Small intestine (tissue), 7 donors: ENCODE results near the gene SMG9. TPM values are rescaled to one million over a fixed set of nuclear protein-coding genes. Genes with fewer than 3 reads are reported as not detected.

Experiments used
- DNase-seq, 2 donors: peaks; one replicate each; pipeline versions ENCODE4 v3.0.0 to v3.0.0-alpha.2; 2013
- FAIRE-seq: peaks from 2 replicates; lab custom pipeline; 2012; peaks lifted over from hg19 to GRCh38; lab: Jason Lieb, UNC
- H3K27ac ChIP-seq, 3 donors: one replicate each; pipeline ENCODE4 v1.5.1; 2013; ENCODE audit warnings: low read length in 2 of 3, mild to moderate bottlenecking in 2 of 3, control low read depth in 1 of 3, inconsistent platforms in 1 of 3, low read depth in 1 of 3, moderate library complexity in 1 of 3
- H3K27me3 ChIP-seq, 3 donors: one replicate each; pipeline ENCODE4 v1.6.1; 2013; ENCODE audit warnings: low read length in 3 of 3, inconsistent platforms in 1 of 3; ENCODE audit not compliant: control insufficient read depth in 3 of 3, insufficient read depth in 3 of 3
- H3K36me3 ChIP-seq, 3 donors: one replicate each; pipeline ENCODE4 v1.6.1; 2013; ENCODE audit warnings: low read length in 3 of 3, inconsistent platforms in 1 of 3, low read depth in 1 of 3, mild to moderate bottlenecking in 1 of 3, moderate library complexity in 1 of 3; ENCODE audit not compliant: control insufficient read depth in 3 of 3, insufficient read depth in 2 of 3
- H3K4me1 ChIP-seq, 3 donors: one replicate each; pipeline ENCODE4 v1.6.1; 2013; ENCODE audit warnings: low read length in 2 of 3, inconsistent platforms in 1 of 3, low read depth in 1 of 3, mild to moderate bottlenecking in 1 of 3, moderate library complexity in 1 of 3; ENCODE audit not compliant: control insufficient read depth in 3 of 3, insufficient read depth in 2 of 3
- H3K4me3 ChIP-seq, 3 donors: one replicate each; pipeline ENCODE4 v1.5.1; 2013; ENCODE audit warnings: low read length in 3 of 3, control low read depth in 1 of 3, inconsistent platforms in 1 of 3, low read depth in 1 of 3, mild to moderate bottlenecking in 1 of 3, moderate library complexity in 1 of 3
- H3K9me3 ChIP-seq, 2 donors: one replicate each; pipeline ENCODE4 v1.6.1; 2013; ENCODE audit warnings: low read depth in 1 of 2, low read length in 1 of 2; ENCODE audit not compliant: control insufficient read depth in 2 of 2, insufficient read depth in 1 of 2
- WGBS, 3 donors: extraction: QIAGEN DNeasy Blood & Tissue Kit; methylation state at CpG; one replicate each; pipeline ENCODE4 v1.1.7; 2013; 5-methylcytosine and 5-hydroxymethylcytosine counted together
- polyA plus RNA-seq, 4 donors: library from polyadenylated mRNA; stranded (reverse) in 3 of 4; unstranded in 1 of 4; fragments of 200-250 nt in 3 of 4; fragments of 120-200 nt in 1 of 4; gene quantifications; one replicate each; pipeline versions ENCODE4 v1.2.1 to v1.2.3, GENCODE V29; 2013
- donor health status: healthy with polysubstance abuse.
- donor health status: control.
- donor health status: control.
- donor health status: Bipolar disorder and iron deficiency.
- donor health status: healthy.

SMG9 gene
- polyA plus RNA-seq, 4 donors = 21.3 to 32.4 (median 26.5) TPM

DNA sequence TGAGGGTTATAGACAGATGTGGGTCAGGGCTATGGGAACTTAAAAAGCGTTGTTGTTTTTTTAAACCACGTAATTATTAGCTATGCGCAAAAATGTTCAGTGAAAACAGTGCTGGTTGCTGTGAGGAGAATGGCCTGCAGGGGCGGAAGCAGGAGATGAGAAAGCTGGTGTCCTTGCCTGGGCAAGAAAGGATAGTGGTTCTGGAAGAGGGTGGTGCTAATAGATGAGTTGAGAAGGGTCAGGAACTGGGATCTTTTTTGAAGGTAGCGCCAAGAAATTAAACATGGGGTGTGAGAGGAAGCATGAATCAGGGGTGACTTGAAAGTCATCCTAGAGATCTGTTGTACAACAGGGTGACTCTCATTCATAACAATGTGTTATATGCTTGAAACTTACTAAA lies 4.8 kb upstream of the SMG9 start:
- 77 to 82% (median 78%) methylated on average over 5 of the region's 5 CpGs for WGBS, 3 donors
- DNase-seq (no peak), FAIRE-seq (no peak)
- H3K36me3 ChIP-seq = no peaks in the 10 kb centered on the region
- H3K9me3 ChIP-seq = no peaks in the 10 kb centered on the region
- H3K4me1 ChIP-seq = no peaks in the 10 kb centered on the region
- H3K27ac ChIP-seq = no peak overlapping the region
- H3K4me3 ChIP-seq = no peak overlapping the region
- H3K27me3 ChIP-seq = no peaks in the 10 kb centered on the region

DNA sequence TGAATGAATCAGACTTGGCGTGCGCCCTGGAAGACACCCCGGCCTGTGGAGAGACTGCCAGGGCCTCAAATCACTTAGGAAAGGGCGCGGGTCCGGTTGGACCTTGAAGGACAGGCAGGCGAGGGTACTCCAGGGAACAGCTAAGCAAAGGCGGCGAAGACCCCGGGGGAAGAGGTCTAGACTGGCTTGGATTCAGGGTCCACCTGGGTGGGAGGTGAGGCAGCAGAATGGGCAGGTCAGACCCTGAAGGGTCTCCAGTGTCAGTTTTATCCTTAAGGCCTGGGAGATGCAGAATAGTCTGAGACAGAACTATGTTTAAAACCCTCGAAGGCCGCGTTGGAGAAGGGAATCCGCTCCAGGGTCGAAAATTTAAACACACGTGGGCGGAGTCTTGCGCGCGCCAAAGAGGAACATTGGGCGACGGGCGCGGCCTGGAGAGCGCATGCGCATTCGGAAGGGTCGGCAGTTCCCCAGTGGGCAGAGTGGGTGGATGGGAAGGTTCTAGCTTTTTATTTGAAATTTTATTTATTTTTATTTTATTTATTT lies 567 bp upstream of the SMG9 start:
- Histone ChIP-seq H3K36me3 (peaks cover 0 to 10% (median 3%) of the 10 kb centered on the region in 3 donors), H3K9me3 (no peaks in the 10 kb centered on the region), H3K27me3 (no peaks in the 10 kb centered on the region), H3K27ac (peak overlapping the region; percentile 97 to 99 (median 98)), H3K4me3 (peak overlapping the region; percentile 42 to 79 (median 79)), H3K4me1 (peaks cover 0 to 4% (median 2%) of the 10 kb centered on the region in 3 donors)
- peak; percentile 77 to 83 for DNase-seq
- 0 to 1% (median 0%) methylated on average over 28 of the region's 28 CpGs for WGBS, 3 donors
- no peak for FAIRE-seq

DNA sequence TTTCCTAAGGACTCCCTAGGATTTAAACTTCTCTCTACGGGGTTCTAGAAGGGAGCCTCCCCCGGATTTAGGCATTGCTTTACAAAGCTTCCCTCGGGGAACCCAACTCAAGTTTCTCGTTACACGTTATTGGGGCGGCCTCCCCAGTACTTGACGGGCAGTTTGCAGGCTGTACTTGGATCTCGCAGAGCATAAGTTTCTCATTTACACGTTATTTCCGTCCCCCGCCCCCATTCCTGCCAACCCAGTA lies 584 bp downstream of the SMG9 start:
- H3K27ac ChIP-seq = peak overlapping the region; percentile 97 to 99 (median 98)
- H3K36me3 ChIP-seq = peaks cover 1 to 18% (median 6%) of the 10 kb centered on the region in 3 donors
- whole genome bisulfite sequencing, 3 donors = 0 to 1% (median 0%) methylated on average over 11 of the region's 11 CpGs
- DNase-seq (no peak), FAIRE-seq (no peak)
- H3K4me1 ChIP-seq = peaks cover 0 to 4% (median 2%) of the 10 kb centered on the region in 3 donors
- H3K4me3 ChIP-seq = peak overlapping the region; percentile 42 to 79 (median 79)
- no peaks in the 10 kb centered on the region for H3K9me3 ChIP-seq
- no peaks in the 10 kb centered on the region for H3K27me3 ChIP-seq

DNA sequence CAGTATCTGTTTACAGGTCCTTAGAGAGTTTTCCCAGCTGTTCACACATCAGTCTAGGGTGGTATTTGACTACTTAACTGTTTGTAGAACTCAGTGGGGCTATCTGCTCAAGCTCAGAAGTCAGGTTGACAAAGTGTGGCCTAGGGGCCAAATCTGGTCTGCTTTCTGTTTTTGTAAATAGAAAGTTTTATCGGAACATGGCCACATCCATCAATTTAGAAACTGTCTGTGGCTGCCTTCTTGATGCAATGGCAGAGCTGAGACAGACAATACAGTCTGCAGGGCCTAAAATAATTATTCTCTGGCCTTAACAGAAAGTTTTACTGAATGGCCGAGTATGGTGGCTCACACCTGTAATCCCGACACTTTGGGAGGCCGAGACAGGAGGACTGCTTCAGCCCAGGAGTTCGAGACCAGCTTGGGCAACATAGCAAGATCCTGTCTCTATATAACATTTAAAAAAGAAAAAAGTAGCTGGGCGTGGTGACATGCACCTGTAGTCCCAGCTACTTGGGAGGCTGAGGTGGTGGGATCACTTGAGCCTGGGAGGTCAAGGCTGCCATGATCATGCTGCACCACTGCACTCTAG lies 2.4 kb downstream of the SMG9 start:
- no peak overlapping the region for H3K4me3 ChIP-seq
- H3K4me1 ChIP-seq = peaks cover 0 to 4% (median 2%) of the 10 kb centered on the region in 3 donors
- no peaks in the 10 kb centered on the region for H3K9me3 ChIP-seq
- FAIRE-seq (no peak), DNase-seq (no peak)
- 80 to 90% (median 83%) methylated on average over 6 of the region's 6 CpGs for WGBS, 3 donors
- H3K27me3 ChIP-seq = no peaks in the 10 kb centered on the region
- H3K27ac ChIP-seq = no peak overlapping the region
- H3K36me3 ChIP-seq = peaks cover 3 to 33% (median 18%) of the 10 kb centered on the region in 3 donors

DNA sequence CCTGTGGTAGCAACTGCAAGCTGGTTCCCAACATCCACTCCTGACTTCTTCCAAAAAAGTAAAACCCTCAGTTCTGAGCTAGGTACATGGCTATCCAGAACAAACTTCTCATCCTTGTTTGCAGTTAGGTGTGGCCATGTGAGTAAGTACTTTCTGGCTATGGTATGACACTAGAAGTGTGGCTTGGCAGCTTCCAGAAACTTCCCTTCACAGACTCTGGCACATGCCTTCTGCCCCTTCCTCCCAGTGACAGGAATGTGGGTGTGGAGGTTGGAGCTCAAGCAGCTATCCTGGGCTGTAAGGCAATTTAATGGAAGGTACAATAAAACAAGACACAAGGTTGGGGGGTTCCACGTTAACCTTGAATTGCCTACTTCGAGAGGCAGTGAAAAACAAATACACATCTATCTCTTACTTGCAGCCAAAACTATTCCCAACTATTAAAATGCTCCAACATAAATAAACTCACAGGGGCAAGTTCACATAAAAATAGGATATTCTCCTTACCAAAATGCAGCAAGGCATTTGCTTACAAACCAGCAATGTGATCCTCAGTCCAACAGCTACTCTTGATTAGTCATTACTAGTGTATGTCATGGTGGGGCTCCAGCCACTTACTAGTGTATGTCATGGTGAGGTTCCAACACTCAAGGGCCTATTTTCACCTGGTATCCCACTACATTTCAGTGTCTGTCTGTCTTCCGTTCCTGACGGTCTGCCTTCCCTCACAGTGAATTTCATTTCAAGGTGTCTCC lies 3.1 kb downstream of the SMG9 start:
- Histone ChIP-seq H3K4me1 (peaks cover 0 to 4% (median 2%) of the 10 kb centered on the region in 3 donors), H3K27me3 (no peaks in the 10 kb centered on the region), H3K36me3 (peaks cover 9 to 40% (median 23%) of the 10 kb centered on the region in 3 donors), H3K27ac (peak overlapping the region in 1 of 3 donors; percentile 0), H3K9me3 (no peaks in the 10 kb centered on the region), H3K4me3 (no peak overlapping the region)
- DNase-seq = no peak
- WGBS, 3 donors = 82 to 95% (median 85%) methylated on average over 4 of the region's 4 CpGs
- no peak for FAIRE-seq

DNA sequence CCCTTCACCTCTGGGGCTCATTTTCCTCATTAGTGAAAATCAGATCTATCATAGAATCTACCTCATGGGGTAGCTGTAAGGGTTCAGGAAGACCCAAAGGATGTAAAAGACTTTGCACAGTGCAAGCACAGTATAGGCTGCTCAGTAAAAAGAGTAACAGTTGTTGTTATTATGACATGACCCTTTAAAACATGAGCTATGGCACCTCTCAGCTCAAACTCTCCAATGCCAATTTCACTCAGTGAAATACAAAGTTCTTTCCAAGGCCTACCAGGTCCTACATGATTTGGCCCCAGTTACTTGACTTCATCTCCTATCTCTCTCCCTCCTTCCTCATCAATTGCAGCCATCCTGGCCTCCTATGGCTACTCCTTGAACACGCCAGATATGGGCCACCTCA lies 4.9 kb downstream of the SMG9 start:
- Histone ChIP-seq H3K4me3 (no peak overlapping the region), H3K4me1 (peaks cover 0 to 4% (median 2%) of the 10 kb centered on the region in 3 donors), H3K27ac (no peak overlapping the region), H3K9me3 (no peaks in the 10 kb centered on the region), H3K27me3 (no peaks in the 10 kb centered on the region), H3K36me3 (peaks cover 14 to 54% (median 23%) of the 10 kb centered on the region in 3 donors)
- no peak for DNase-seq
- WGBS, 3 donors = 92 to 100% (median 100%) methylated on average over 1 of the region's 1 CpG
- FAIRE-seq = no peak

DNA sequence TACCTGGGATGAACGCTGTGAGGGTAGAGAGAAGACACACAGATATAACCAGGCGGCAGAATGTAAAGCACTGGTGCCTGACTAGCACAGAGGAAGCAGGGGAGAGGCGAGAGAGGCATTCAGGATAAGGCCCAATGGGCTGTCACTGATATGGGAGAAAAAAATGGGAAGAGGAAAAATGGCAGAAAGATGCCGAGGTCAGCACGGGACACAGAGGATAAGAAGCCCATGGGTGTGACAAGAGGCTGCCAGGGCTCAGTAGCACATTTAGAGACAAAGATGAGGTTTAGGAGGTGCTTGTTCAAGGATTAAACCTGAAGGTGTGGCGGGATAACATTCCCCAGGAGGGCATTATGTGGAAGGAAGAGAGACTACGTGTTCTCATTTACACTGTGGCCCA lies 5.6 kb downstream of the SMG9 start:
- H3K4me1 ChIP-seq = peaks cover 0 to 4% (median 2%) of the 10 kb centered on the region in 3 donors
- no peak for DNase-seq
- no peak overlapping the region for H3K27ac ChIP-seq
- H3K27me3 ChIP-seq = no peaks in the 10 kb centered on the region
- no peaks in the 10 kb centered on the region for H3K9me3 ChIP-seq
- no peak overlapping the region for H3K4me3 ChIP-seq
- no peak for FAIRE-seq
- peaks cover 14 to 61% (median 23%) of the 10 kb centered on the region in 3 donors for H3K36me3 ChIP-seq
- 88 to 93% (median 93%) methylated on average over 7 of the region's 7 CpGs for WGBS, 3 donors

DNA sequence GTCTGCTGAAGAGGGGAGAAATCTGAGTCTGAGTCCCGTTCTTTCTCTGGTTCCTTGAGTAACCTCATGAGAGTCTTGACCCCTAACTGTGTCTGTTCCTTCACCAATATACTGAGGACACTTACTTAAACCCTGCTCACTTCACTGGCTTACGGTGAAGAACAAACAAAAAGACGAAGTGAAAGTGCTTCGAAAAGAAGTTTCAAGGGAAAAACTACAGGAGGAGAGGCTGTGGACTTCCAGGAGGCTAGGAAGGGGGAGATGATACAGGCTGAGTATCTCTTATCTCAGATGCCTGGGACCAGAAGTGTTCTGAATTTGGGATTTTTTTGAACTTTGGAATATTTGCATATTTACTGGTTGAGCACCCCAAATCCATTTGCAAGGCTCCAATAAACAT lies 6.1 kb downstream of the SMG9 start:
- no peak overlapping the region for H3K4me3 ChIP-seq
- no peak overlapping the region for H3K27ac ChIP-seq
- DNase-seq = no peak
- H3K4me1 ChIP-seq = peaks cover 0 to 4% (median 2%) of the 10 kb centered on the region in 3 donors
- no peaks in the 10 kb centered on the region for H3K27me3 ChIP-seq
- FAIRE-seq = no peak
- H3K9me3 ChIP-seq = no peaks in the 10 kb centered on the region
- H3K36me3 ChIP-seq = peaks cover 14 to 65% (median 23%) of the 10 kb centered on the region in 3 donors
- WGBS, 3 donors = 83 to 89% (median 84%) methylated on average over 4 of the region's 4 CpGs
